Measurements from ENCODE around the gene CDC42.

Gene CDC42

GRCh38 chr1:22039594-22040285, 12.8 kb upstream of the CDC42 start:
- H3K9me3 ChIP-seq (ENCODE audit: control insufficient read depth, insufficient read depth, low read length) = no peaks in the 10 kb centered on the region
- no peak overlapping the region for H3K4me3 ChIP-seq (ENCODE audit: low read depth, low read length)
- no peak overlapping the region for H3K27ac ChIP-seq (ENCODE audit: low read depth, low read length)
- H3K36me3 ChIP-seq (ENCODE audit: control insufficient read depth, insufficient read depth, low read length) = no peaks in the 10 kb centered on the region
- H3K27me3 ChIP-seq (ENCODE audit: control insufficient read depth, insufficient read depth, low read length) = no peaks in the 10 kb centered on the region
- H3K9ac ChIP-seq (ENCODE audit: low read depth, low read length) = no peak overlapping the region
- H3K4me1 ChIP-seq (ENCODE audit: control insufficient read depth, insufficient read depth, low read length) = peaks cover 16% of the 10 kb centered on the region

GRCh38 chr1:22040286-22040623, 12.3 kb upstream of the CDC42 start:
- Histone ChIP-seq H3K36me3 (ENCODE audit: control insufficient read depth, insufficient read depth, low read length) (no peaks in the 10 kb centered on the region), H3K4me1 (ENCODE audit: control insufficient read depth, insufficient read depth, low read length) (peaks cover 19% of the 10 kb centered on the region), H3K9me3 (ENCODE audit: control insufficient read depth, insufficient read depth, low read length) (no peaks in the 10 kb centered on the region), H3K27me3 (ENCODE audit: control insufficient read depth, insufficient read depth, low read length) (no peaks in the 10 kb centered on the region), H3K4me3 (ENCODE audit: low read depth, low read length) (no peak overlapping the region), H3K9ac (ENCODE audit: low read depth, low read length) (no peak overlapping the region), H3K27ac (ENCODE audit: low read depth, low read length) (no peak overlapping the region)

- Histone ChIP-seq H3K9me3 (ENCODE audit: control insufficient read depth, insufficient read depth, low read length) (no peaks in the 10 kb centered on the region), H3K9ac (ENCODE audit: low read depth, low read length) (no peak overlapping the region), H3K4me1 (ENCODE audit: control insufficient read depth, insufficient read depth, low read length) (peaks cover 19% of the 10 kb centered on the region), H3K27ac (ENCODE audit: low read depth, low read length) (no peak overlapping the region), H3K36me3 (ENCODE audit: control insufficient read depth, insufficient read depth, low read length) (no peaks in the 10 kb centered on the region), H3K4me3 (ENCODE audit: low read depth, low read length) (no peak overlapping the region), H3K27me3 (ENCODE audit: control insufficient read depth, insufficient read depth, low read length) (no peaks in the 10 kb centered on the region)
Observed at GRCh38 chr1:22041505-22041904, 11.0 kb upstream of the CDC42 start.

- Histone ChIP-seq H3K9ac (ENCODE audit: low read depth, low read length) (no peak overlapping the region), H3K4me1 (ENCODE audit: control insufficient read depth, insufficient read depth, low read length) (peaks cover 11% of the 10 kb centered on the region), H3K27me3 (ENCODE audit: control insufficient read depth, insufficient read depth, low read length) (no peaks in the 10 kb centered on the region)
Observed at GRCh38 chr1:22043198-22043769, 9.2 kb upstream of the CDC42 start.

GRCh38 chr1:22044690-22045420, 7.7 kb upstream of the CDC42 start:
- no peak overlapping the region for H3K9ac ChIP-seq (ENCODE audit: low read depth, low read length)
- peaks cover 8% of the 10 kb centered on the region for H3K4me1 ChIP-seq (ENCODE audit: control insufficient read depth, insufficient read depth, low read length)
- no peaks in the 10 kb centered on the region for H3K27me3 ChIP-seq (ENCODE audit: control insufficient read depth, insufficient read depth, low read length)
- no peaks in the 10 kb centered on the region for H3K9me3 ChIP-seq (ENCODE audit: control insufficient read depth, insufficient read depth, low read length)
- no peaks in the 10 kb centered on the region for H3K36me3 ChIP-seq (ENCODE audit: control insufficient read depth, insufficient read depth, low read length)
- H3K27ac ChIP-seq (ENCODE audit: low read depth, low read length) = peak overlapping the region; percentile 76
- H3K4me3 ChIP-seq (ENCODE audit: low read depth, low read length) = no peak overlapping the region

More at GRCh38 chr1:22043198-22043769, 9.2 kb upstream of the CDC42 start:
- no peak overlapping the region for H3K27ac ChIP-seq (ENCODE audit: low read depth, low read length)
- no peaks in the 10 kb centered on the region for H3K36me3 ChIP-seq (ENCODE audit: control insufficient read depth, insufficient read depth, low read length)
- no peaks in the 10 kb centered on the region for H3K9me3 ChIP-seq (ENCODE audit: control insufficient read depth, insufficient read depth, low read length)
- no peak overlapping the region for H3K4me3 ChIP-seq (ENCODE audit: low read depth, low read length)

GRCh38 chr1:22045604-22046228, 6.8 kb upstream of the CDC42 start:
- Histone ChIP-seq H3K9ac (ENCODE audit: low read depth, low read length) (no peak overlapping the region), H3K27me3 (ENCODE audit: control insufficient read depth, insufficient read depth, low read length) (no peaks in the 10 kb centered on the region), H3K4me3 (ENCODE audit: low read depth, low read length) (no peak overlapping the region), H3K9me3 (ENCODE audit: control insufficient read depth, insufficient read depth, low read length) (no peaks in the 10 kb centered on the region), H3K27ac (ENCODE audit: low read depth, low read length) (no peak overlapping the region), H3K4me1 (ENCODE audit: control insufficient read depth, insufficient read depth, low read length) (peaks cover 5% of the 10 kb centered on the region), H3K36me3 (ENCODE audit: control insufficient read depth, insufficient read depth, low read length) (no peaks in the 10 kb centered on the region)

- Histone ChIP-seq H3K4me1 (ENCODE audit: control insufficient read depth, insufficient read depth, low read length) (peaks cover 5% of the 10 kb centered on the region), H3K9me3 (ENCODE audit: control insufficient read depth, insufficient read depth, low read length) (no peaks in the 10 kb centered on the region), H3K36me3 (ENCODE audit: control insufficient read depth, insufficient read depth, low read length) (no peaks in the 10 kb centered on the region), H3K4me3 (ENCODE audit: low read depth, low read length) (no peak overlapping the region), H3K9ac (ENCODE audit: low read depth, low read length) (no peak overlapping the region), H3K27ac (ENCODE audit: low read depth, low read length) (no peak overlapping the region), H3K27me3 (ENCODE audit: control insufficient read depth, insufficient read depth, low read length) (no peaks in the 10 kb centered on the region)
Observed at GRCh38 chr1:22048351-22049192, 3.9 kb upstream of the CDC42 start.

- no peak overlapping the region for H3K4me3 ChIP-seq (ENCODE audit: low read depth, low read length)
- H3K27me3 ChIP-seq (ENCODE audit: control insufficient read depth, insufficient read depth, low read length) = no peaks in the 10 kb centered on the region
- no peak overlapping the region for H3K9ac ChIP-seq (ENCODE audit: low read depth, low read length)
- H3K9me3 ChIP-seq (ENCODE audit: control insufficient read depth, insufficient read depth, low read length) = no peaks in the 10 kb centered on the region
- no peaks in the 10 kb centered on the region for H3K36me3 ChIP-seq (ENCODE audit: control insufficient read depth, insufficient read depth, low read length)
- no peak overlapping the region for H3K27ac ChIP-seq (ENCODE audit: low read depth, low read length)
- H3K4me1 ChIP-seq (ENCODE audit: control insufficient read depth, insufficient read depth, low read length) = no peaks in the 10 kb centered on the region
Observed at GRCh38 chr1:22050330-22050729, 2.2 kb upstream of the CDC42 start.

- no peak overlapping the region for H3K27ac ChIP-seq (ENCODE audit: low read depth, low read length)
- no peak overlapping the region for H3K9ac ChIP-seq (ENCODE audit: low read depth, low read length)
- H3K27me3 ChIP-seq (ENCODE audit: control insufficient read depth, insufficient read depth, low read length) = no peaks in the 10 kb centered on the region
- no peak overlapping the region for H3K4me3 ChIP-seq (ENCODE audit: low read depth, low read length)
- H3K4me1 ChIP-seq (ENCODE audit: control insufficient read depth, insufficient read depth, low read length) = no peaks in the 10 kb centered on the region
- no peaks in the 10 kb centered on the region; the same call in 1 of the 2 replicates for H3K36me3 ChIP-seq (ENCODE audit: control insufficient read depth, insufficient read depth, low read length)
- H3K9me3 ChIP-seq (ENCODE audit: control insufficient read depth, insufficient read depth, low read length) = no peaks in the 10 kb centered on the region
Observed at GRCh38 chr1:22051607-22052114, 848 bp upstream of the CDC42 start.

GRCh38 chr1:22053017-22053860, 730 bp downstream of the CDC42 start:
- H3K27ac ChIP-seq (ENCODE audit: low read depth, low read length) = peak overlapping the region; percentile 98
- no peaks in the 10 kb centered on the region for H3K9me3 ChIP-seq (ENCODE audit: control insufficient read depth, insufficient read depth, low read length)
- H3K4me1 ChIP-seq (ENCODE audit: control insufficient read depth, insufficient read depth, low read length) = no peaks in the 10 kb centered on the region
- H3K4me3 ChIP-seq (ENCODE audit: low read depth, low read length) = peak overlapping the region; percentile 88
- peak overlapping the region; percentile 95 for H3K9ac ChIP-seq (ENCODE audit: low read depth, low read length)
- H3K27me3 ChIP-seq (ENCODE audit: control insufficient read depth, insufficient read depth, low read length) = no peaks in the 10 kb centered on the region
- H3K36me3 ChIP-seq (ENCODE audit: control insufficient read depth, insufficient read depth, low read length) = peaks cover 5% of the 10 kb centered on the region; the same call in 1 of the 2 replicates
